PC-9 (cell line): ENCODE measurements around the gene C1QTNF9.
"Not testable (repeated sequence)": the region's sequence is repeated elsewhere in the genome, so short reads cannot be mapped to it uniquely, and the experiment has no call there.

Experiments
- CTCF ChIP-seq: fragments of 200-600 bp; sonication (generic); conservative IDR thresholded peaks from 2 replicates; pipeline ENCODE4 v1.6.1; 2017; ENCODE audit warnings: mixed run types, antibody characterized with exemption, mild to moderate bottlenecking, moderate library complexity
- EZH2 ChIP-seq: fragments of 200-600 bp; sonication (generic); IDR thresholded peaks from 2 replicates; pipeline ENCODE4 v1.8.0; 2017; ENCODE audit warnings: antibody characterized with exemption, low read depth

- not testable (repeated sequence) for TF ChIP-seq CTCF, EZH2
Measured at GRCh38 chr13:24359252-24359651, 49.9 kb downstream of the C1QTNF9 start.
